Measurements from ENCODE around the gene APBA2.
"Not testable (repeated sequence)": the region's sequence is repeated elsewhere in the genome, so short reads cannot be mapped to it uniquely, and the experiment has no call there.

Gene APBA2

DNA sequence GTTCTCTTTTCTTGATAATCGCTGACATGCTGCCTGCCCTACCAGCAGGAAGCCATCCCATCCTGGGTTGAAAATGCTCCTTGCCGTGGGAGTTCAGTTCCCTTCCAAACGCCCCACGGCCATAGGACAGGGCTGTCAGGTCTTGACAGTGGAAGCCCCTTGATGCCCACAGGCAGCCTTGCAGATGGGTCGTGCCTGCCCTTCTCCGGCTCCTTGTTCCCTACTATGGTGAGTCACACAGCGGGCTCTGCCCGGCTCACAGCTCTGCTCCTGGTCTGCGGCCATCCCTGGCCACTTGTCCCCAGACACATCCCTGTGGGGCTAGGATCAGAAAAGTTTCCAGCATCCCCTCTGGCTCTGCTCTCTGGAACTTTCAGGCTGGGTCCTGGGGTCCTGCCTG, 6.2 kb upstream of the APBA2 start:
- no peak for DNase-seq

DNA sequence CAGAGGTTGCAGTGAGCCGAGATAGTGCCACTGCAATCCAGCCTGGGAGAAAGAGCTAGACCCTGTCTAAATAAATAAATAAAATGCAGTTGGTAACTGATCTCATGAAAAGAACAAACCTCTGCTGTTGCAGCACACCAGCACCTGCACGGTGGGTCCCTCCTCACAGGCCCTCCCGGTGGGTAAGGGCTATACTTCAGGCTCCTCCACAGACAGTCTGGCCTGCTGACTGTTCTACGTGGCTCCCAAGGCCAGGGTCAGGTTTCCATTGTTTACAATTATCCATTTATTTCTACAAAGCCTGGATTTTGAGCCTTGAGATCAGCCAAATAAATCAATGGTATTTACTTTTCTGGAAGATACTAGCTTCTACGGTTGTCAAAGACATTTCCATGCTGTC, 5.1 kb upstream of the APBA2 start:
- no peak for DNase-seq

DNA sequence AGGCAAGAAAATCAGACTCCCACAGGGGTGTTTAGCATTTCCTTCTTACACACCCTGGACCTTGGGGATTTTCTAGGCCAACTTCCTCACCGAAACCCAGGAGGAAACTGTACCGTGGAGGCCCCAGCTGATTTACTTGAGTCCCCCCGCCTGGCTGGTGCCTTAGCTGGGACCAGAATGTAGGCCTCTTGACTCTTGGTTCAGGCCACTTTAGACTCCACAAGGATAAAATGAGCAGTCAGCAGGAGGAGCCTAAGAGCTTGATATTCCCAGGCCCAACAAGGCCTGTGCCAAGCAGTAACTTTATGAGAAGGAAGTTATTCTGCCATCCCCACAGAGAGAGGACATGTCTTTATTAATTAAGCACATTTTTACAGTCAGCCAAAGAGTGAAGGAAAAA, 4.6 kb upstream of the APBA2 start:
- no peak for DNase-seq

DNA sequence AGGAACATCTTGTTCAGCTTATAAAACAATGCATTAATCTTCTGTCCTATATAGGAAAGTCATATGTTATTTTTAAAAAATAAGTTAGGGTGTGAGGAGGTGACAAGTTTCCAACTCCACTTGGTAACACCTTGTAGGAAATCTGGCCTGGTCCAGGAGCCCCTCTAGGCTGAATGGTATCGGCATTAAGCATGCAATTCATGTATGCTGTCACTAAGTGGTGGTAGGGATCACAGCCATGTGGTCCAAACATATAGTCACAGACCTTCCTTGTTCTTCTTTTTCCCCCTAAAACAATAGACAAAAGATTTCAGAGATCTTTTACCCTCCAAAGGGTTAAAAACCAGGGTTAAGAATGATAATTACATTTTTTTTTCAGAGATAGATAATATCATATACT, 4.2 kb upstream of the APBA2 start:
- DNase-seq: no peak

DNA sequence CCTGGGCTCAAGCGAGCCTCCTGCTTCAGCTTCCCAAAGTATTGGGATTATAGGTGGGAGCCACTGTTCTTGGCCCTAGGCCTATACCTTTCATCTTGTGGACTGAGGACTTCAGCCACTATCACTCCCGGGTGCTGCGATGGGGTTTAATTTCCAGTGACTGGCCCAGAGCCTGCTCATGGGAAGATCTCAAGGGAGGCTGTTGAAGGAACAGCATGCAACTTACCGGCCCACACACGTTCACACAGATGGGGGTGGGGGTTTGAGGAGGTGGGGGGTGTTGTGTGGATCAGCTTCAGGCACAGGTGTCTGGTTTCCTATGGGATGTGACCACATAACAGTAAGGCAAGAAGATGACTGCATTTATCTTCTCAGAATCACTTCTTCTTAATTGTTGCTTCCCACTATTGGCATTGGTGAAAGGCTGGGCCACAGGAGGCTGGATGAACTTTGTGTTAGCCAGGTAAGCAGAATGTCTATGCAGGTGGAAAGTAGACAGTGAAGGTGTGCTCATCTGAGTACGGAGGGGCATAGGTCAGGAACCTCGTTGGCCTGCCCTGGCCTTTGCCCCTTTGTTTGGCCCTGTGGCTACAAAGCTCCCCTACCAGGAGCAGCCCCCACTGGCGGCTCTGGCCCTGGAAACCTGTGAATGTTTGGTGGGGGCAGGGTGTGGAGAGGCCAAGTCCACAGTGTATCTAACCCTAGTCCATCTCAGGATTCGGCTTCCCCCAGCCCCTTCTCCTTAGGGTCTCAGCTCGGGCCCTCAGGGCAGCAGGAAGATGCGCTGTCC, 1.4 kb upstream of the APBA2 start:
- DNase-seq: no peak

DNA sequence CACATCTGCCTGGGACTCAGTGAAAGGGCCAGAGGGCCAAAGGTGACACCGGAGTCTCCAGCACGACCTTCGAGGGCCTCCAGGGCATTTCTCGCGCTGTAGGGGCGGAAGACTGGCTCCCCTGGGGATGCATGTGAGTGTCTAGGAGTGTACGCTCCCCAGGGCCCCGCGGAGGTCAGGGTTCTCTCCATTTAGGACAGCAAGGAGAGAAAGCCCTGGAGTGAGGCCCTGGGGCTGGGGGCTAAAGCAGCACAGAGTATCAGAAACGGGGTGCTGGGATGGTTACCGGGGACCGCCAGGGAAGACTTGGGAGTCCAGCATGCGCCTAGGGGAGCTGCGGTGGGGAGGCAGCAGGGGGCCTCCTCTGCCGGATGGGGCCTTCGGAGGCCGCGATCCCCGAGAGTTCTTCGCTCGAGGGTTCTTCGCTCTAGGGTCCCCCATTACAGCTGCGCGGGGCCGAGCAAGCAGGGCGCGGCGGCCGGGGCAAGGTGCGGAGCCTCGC, 595 bp upstream of the APBA2 start:
- DNase-seq: no peak

DNA sequence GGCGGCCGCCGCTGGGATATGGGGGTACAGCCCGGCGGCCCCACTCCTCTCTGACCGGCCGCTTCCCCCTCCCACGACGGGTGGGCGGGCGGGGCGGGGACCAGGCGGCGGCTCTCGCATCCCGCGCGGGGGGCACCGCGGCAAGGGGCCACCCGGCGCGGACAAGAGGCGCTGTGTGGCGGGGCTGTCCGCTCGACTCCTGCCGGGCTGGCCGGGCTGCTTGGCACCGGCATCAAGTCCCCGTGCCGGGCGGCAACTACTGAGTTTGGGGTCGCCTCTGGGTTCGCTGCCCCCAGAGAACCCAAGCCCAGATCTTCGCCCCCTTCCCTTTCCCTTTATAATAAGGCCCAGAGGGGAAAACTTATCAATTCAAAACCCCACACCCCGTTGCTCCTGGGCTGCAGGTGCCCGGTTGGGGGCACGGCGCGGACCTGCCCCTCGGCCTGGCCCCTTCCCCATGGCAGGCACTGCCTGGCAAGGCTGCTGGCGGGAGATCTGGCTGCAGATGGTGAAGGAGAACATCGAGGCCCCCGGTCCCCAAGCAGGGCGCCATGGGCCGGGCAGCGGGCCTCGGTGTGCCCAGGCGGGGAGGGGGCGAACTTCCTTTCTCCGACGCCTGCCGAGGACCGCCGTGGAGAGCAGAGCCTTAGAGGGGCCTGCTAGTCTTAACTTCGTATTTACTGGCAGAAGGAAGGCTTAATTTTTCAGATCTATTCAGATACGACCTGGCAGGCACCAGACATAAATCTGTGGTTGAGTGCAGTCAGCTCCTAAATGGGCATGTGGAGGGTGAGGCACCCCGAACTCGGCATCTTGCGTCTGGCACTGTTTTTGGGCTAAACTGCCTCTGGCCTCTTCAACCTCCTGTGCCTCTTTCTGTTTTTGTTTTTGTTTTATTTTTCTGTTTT, 911 bp downstream of the APBA2 start:
- no peak for DNase-seq

DNA sequence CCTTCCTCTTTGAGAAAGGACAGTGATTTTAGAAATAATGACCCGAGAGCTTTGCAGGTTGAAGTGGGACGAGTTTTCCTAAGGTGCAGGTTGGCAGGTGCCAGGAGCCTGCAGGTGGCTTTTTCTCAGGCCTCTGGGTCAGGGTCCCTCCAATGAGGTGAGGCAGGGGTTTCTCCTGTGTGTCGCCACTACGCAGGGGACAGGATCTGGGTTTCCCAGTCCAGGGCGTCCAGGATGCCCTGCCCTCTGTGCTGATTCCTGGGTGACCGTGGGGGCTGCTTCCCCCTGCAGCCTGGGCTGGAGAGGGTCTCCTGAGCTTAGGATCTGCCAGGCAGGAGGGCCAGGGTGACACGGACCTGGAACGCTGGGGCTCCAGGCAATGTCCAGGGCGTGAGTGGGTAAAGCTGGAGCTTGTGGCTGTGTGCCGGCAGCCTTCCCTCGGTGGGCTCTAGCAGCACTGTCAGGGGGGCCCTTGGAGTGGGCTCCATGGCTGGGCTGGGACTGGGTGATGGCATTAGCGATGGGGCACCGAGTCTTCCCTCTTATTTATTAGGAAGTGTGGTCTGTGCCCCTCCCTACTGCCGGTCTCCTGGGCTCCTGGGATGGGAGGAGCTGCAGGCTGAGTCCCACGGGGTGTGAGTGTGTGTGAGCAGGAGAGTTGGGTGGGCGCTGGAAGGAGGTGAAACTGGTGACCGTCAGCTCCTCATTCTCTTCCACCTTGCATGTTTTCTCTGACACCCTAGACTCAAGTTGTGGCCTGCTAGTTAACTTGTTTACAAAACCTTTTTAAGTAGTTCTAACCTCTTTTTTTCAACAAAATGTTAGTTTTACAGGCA, 1.8 kb downstream of the APBA2 start:
- no peak for DNase-seq

DNA sequence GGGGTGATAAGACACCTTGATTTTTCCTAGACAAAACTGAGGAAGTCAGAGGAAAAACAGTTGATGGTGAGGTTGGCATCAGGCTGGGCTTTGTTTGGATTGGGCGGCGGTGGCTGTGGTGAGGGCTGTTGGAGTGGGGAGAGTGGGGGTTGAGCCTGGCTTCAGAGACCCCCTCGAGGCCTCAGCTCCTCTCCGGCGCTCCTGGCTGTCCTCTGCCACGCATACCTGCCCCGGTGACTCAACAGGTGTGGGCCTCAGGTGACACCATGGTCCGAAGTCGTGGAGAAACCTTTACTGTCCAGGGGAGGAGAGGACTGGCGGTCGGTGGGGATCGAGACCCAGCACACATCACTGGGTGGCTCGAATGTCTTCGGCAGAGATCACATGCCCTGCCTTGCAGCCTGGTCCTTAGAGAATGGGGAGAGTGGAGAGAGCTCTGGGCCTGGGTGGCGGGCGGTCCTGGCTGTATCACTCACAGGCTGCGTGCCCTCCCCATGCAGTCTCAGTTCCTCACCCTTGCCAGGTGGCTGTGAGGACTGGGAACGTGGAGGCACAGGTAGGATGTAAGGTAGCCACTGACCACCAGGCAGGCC, 2.6 kb downstream of the APBA2 start:
- DNase-seq: no peak

DNA sequence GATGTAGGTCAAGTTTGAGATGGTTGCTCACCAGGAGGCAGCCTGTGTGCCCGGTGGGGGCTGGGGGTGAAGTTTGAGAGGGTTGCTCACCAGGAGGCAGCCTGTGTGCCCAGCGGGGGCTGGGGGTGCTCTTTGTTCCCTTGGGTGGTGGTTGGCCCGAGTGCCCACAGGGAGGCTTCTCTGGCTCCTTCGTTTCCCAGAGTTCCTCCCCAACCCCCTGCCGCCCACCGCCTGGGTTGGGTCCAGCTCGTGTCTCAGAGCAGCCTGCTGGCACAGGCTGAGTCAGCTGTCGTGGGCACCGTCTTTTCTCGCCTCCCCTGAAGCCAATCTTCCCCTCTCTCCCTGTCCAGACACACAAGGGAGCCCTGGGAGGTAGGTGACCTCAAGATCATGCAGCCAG, 3.1 kb downstream of the APBA2 start:
- DNase-seq: no peak

DNA sequence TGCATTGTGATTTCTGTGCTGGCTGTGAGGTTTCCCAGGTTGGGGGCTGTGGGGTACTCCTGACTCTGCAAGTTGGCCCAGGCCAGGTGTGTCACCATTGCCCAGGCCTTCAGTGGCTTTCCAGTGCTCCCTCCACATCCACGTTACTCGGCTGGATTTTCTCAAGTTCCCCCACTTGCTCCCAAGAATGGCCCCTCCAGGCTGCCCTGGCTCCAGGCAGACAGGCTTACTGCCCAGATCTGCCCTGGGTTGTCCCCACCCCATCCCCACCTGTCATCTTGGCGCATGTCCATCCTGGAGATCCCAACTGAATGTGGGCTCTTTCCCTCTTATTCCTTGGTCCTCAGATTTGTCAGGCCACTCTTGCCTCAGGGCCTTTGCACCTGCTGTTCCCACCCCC, 3.6 kb downstream of the APBA2 start:
- DNase-seq: no peak

DNA sequence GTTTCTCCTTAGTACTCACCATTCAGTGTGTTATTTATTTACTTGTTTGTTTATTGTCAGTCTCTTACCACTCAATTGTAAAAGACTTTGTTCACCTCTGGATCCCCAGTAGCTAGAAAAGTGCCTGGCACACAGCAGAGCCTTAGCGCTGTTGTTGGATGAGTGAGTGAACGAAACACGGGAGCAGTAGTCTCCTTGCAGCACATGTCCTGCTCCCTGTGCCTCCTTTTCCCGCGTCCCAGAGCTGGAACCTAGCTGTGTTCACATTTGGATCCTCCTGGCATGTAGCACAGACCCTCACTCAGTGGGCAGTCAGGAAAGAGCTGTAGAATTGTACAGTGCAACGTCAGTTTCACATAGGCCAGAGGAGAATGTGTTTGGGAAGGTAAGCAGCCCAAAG, 4.1 kb downstream of the APBA2 start:
- not testable (repeated sequence) for DNase-seq

DNA sequence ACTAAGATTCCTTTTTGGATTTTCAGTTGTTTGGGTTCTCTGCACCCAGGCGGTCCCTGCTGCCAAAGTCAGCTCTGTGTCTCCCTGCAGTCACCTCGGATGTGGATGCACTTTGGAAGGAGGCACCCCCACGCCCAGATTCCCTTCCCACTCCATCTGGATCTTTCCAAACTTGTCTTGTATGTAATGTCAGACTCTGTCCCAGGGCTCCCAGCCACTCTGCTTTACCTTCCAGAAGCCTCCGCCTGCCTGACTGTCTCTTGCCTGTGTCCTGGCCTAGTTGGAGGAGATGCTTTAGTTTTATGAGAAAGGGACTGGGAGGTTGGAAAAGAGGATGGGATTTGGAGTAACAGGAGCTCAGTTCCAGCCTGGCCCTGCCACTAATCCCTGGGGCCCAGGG, 4.5 kb downstream of the APBA2 start:
- not testable (repeated sequence) for DNase-seq

DNA sequence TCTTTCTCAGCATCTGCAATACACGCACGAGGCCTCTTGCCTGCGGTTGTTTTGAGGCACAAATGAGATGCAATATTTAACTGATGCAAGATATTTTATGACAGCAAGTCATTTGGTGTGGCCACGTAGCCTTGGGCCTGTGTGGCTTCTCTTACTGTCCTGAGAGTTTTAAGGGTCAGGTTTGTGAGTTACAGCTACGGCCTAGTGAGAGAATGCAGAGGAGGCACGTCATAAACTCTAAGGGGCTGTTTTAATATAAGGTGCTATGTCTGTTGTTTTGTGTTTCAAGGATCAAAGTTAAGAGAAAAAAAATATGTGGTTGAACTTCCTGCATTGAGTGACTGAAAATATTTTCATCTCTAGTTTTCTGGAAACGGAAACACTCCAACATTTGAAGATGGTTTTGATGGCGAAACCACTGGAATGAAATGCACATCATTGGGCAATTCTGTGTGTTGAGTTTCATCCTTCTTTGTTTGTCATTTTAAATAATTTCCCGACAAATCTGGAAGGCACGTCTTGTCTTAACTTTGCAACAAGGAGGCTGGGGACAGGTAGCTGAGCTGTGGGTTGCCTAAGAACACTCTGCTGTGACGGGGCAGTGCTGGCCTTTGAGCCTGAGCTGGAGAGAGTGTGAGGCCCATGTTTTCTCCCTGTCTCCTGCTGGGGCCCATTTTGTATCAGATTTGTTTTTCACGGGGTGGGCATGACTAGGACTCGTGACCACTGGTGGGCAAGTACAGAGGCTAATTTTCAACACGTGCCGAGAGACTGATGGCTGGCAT, 5.1 kb downstream of the APBA2 start:
- peak; percentile 36 for DNase-seq

DNA sequence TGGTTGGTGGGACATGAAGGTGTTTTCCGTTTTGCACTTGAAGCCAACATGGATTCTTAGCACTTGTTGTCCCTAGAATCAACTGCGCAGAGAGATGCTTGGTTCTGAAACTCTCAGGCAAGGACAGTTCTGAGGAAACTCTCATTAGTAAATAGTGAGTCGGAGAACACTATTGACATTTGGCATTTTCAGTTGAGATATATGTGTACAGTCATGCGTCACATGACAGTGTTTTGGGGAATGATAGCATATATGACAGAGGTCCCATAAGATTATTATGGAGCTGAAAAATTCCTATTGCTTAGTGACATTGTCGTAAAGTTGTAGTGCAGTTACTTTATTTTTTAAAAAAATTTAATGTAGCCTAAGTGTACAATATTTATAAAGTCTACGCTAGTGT, 5.8 kb downstream of the APBA2 start:
- DNase-seq: no peak

DNA sequence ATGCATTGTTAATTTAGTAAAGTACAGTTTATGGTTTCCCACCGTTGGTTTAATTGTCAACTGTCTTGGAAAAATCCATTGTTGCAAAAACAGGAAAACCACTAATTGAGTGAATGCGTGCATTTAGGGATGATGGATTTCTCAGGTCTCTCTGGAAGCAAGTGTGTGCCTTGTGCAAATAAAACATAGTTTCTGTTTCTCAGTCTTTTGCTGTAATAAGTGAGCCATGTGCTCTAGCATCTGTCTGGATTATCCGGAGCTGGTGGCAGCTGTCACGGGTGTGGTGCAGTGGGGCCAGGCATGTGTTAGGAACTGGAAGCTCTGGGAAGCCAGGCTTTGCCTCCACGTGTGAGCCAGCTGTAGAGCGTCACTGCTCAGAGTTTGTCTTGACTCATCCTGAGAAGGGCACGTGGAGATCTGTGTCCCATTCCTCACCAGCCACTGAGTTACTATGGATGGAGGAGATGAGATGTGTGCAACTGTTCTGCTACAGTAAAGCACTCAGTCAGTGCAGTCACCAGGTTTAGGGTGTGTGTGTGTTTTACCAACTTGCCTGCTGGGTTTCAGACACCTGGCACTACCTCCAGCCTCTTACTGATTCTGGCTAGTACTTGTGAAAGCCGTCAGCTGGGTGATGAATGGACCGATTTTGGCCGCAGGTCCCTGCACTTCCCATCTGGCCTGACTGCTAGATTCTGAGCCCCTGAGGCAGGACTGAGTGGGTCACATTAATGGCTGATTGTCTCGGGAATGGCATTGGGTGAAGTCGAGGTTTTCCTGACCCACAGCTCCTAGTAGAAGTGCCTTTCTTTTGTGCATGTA, 7.2 kb downstream of the APBA2 start:
- DNase-seq: no peak

DNA sequence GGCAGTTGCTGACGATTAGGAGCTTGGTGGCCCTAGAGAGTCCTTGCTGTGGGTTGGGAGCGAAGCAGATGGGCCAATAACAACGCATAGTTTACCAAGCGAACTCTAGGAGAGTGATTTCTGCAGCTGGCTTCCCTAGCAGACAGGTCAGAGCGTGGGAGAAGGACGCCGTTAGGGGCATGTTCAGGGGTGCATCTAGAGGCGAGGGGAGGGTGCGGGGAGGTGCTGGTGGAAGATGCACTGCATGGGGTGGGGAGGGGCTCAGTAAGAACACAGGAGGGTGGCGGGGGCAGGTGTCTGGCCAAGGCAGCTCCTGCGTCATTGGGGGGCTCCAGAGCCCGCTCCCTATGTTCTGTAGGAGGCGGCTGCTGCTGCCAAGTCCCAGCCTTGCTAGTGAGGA, 8.9 kb downstream of the APBA2 start:
- DNase-seq: no peak

DNA sequence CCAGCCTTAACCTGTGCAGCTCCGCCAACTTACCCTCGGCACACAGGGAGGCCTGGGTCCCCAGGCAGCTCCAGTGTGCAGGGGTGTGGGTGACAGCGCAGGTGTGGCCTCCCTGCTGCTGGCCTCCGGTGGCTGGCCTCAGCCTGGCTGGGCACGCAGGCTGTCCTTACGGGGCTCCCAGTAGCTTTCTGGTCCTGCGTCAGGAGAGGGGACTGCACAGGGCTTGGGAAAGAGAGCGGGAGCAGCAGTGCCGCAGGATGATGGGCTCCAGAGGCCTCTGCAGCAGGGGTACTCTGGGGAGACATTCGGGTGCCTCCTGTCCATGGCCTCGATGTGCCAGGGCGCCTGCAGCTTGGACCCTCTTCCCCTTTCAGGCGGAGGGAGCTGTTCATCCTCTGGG, 9.4 kb downstream of the APBA2 start:
- DNase-seq: no peak

DNA sequence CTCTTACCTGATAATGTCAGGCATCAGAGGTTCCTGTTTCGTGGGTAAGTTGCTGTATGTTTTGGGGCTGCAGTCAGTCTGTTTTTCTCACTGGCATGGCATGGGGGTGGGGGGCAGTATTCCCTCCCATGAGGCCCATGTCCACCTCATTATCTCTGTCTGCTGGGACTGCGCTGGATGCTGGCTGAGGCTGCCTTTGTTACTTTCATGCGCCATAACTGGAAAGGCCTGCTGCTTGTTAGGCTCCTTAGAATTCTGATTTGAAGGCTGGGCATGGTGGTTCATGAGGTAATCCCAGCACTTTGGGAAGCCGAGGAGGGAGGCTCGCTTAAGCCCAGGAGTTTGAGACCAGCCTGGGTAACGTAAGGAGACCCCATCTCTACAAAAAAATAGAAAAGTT, 9.8 kb downstream of the APBA2 start:
- no peak for DNase-seq

DNA sequence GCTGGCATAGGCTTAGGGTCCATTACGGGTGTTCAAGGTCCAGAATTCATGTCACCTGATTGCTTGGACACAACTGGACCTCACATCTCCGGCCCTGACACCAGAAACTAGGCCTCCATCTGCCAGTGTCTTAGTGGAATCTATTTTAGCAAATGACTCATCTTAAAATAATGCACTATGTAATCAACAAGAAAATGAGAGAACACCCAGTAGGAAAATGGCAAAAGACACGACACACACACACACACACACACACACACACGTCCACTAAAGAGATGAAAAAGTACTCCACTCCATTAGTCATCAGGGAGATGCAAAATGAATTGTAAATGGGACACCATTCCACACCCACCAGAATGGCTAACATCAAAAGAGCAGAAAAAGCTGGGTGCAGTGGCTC, 11.2 kb downstream of the APBA2 start:
- DNase-seq: no peak

All from activated CD4-positive, alpha-beta T cell treated with anti-CD3 and anti-CD28 coated beads for 48 hours (primary cell).